Hematopoietic multipotent progenitor cell treated with erythropoietin and hydrocortisone succinate and interleukin-3 and kit ligand, for 17 days (in vitro differentiated cells): Measurements from ENCODE around the gene ID3.

ENCODE experiments used
- DNase-seq: peaks from one replicate; pipeline ENCODE4 v3.0.0-alpha.2; 2015; ENCODE audit warnings: low spot score

Gene ID3

GRCh38 chr1:23525558-23526250, 33.6 kb downstream of the ID3 start:
- DNase-seq = peak; percentile 75

GRCh38 chr1:23524716-23525401, 34.4 kb downstream of the ID3 start:
- peak; percentile 99 for DNase-seq

- DNase-seq = peak; percentile 79
Observed at GRCh38 chr1:23524163-23524562, 35.1 kb downstream of the ID3 start.

- peak; percentile 62 for DNase-seq
Observed at GRCh38 chr1:23522244-23522982, 36.9 kb downstream of the ID3 start.

- DNase-seq = peak; percentile 81
Observed at GRCh38 chr1:23521588-23521987, 37.7 kb downstream of the ID3 start.

- DNase-seq = no peak
Observed at GRCh38 chr1:23517581-23517980, 41.7 kb downstream of the ID3 start.

- DNase-seq = peak; percentile 34
Observed at GRCh38 chr1:23515905-23516304, 43.4 kb downstream of the ID3 start.

- DNase-seq = peak; percentile 94
Observed at GRCh38 chr1:23514111-23514679, 45.1 kb downstream of the ID3 start.

GRCh38 chr1:23509896-23510295, 49.4 kb downstream of the ID3 start:
- no peak for DNase-seq
